Activated CD8-positive, alpha-beta memory T cell treated with anti-CD3 and anti-CD28 coated beads, Interleukin-2, amount 50 U/mL, for 24 hours (primary cell): ENCODE results near the gene MAGED1.
"Not testable (repeated sequence)": the region's sequence is repeated elsewhere in the genome, so short reads cannot be mapped to it uniquely, and the experiment has no call there.

Source experiments
- DNase-seq: peaks from one replicate; pipeline ENCODE4 v3.0.0-alpha.2; 2020; ENCODE audit errors: extremely low read depth

Gene MAGED1

GRCh38 chrX:51896626-51897025, 3.2 kb downstream of the MAGED1 start:
- no peak for DNase-seq

DNA sequence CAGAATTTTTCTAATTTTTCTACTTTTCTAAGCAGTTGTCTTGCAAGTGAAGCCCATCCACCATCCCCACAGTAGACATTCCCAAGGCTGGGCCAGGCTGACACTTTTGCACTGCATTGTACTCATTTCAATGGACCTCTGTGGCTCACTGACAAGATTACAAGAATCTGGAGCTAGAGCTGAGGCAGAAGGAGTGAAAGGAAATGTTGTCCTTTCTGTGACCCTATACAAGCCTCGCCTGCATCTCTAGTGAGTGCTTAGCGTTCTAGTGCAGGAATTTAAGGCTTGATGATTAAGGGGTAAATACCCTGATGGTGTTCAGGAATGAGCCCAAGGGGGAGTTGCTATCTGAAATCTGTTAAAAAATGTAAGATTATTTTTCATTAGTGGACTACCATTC, 6.3 kb downstream of the MAGED1 start:
- DNase-seq, result no peak

- no peak for DNase-seq
These were observed 9.2 kb downstream of the MAGED1 start for GRCh38 chrX:51902510-51903050.

GRCh38 chrX:51905152-51905551, 11.7 kb downstream of the MAGED1 start:
- not testable (repeated sequence) for DNase-seq

GRCh38 chrX:51905711-51906110, 12.3 kb downstream of the MAGED1 start:
- no peak for DNase-seq

DNA sequence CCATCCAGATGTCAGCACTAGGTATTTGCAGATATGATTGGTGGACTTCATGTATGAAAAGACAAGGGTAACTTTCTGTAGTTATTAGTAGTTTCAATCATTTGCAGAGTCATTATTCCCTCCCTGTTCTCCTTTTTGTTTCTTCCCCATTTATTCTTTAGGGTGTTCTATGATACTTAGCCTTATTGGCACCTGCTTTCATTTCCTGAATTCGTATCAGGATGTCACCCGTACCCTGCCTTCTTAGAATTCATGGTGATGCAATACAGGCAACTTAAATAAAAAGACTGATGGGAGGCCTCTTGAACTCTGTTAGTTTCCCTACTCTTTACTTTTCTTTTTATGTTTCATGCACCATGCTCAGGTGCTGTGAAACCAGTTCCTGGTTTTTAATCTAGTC, 24.2 kb downstream of the MAGED1 start:
- DNase-seq, result no peak

DNA sequence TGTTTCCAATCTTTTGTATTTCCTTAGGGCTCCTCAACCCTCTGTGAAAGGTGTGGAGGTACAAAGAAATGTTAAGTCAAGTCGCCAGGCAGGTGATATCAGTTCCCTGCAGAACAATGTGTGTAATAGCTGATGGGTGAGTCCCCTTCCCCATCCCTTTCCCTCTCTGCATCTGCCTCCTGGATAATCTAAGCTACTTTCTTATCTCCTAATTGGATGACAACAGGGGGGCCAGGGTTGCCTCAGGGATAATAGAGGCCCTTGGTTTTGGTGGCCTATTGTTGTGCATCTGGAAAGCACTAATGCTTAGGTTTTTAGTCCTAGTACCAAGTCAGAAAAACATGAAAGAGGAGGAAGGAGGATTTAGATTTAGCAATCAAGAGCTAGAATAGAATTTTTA, 29.1 kb downstream of the MAGED1 start:
- no peak for DNase-seq

DNA sequence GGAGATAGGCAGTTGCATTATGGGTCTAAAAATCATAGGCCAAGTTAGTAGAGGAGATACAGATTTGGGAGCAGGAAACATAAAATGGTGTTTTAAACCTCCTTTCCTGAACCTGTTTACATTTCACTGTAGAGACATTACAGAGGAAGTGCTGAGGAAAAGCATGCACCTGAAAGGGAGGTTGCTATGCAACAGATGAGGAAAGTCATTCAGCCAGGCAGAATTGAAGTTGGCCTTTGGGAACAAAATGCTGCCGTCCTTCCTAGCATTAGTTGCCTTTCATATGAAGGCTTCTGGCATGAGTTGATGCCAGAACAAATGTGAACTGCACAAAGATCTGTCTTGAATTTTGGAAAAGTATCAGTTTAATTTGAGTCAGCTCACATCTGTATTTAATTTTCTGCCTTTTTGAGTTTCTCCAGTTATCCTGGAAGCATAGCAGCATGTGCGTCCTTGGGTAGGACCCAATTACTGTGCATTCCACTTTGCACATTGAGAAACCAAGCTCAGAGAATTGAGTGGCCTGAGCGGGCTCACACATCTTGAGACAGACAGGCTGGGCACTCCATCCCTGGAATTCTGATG, 38.2 kb downstream of the MAGED1 start:
- DNase-seq, result no peak
